ENCODE data around the gene SIAH2. TPM values are rescaled to one million over a fixed set of nuclear protein-coding genes. Genes with fewer than 3 reads are reported as not detected.

SIAH2 gene
- total and polyA plus RNA-seq, 2 of the 8 experiments (the other 6 are each of a cell fraction or from before 2014, with no cell fraction given), result 23.9 to 34.2 TPM

- TF ChIP-seq POU5F1 (IDR thresholded peaks at IDR 0.05; ENCODE audit: low read depth, low read length) (no peak), TEAD4 (IDR thresholded peaks at IDR 0.05; ENCODE audit: low read depth, low read length) (no peak), SP2 (IDR thresholded peaks at IDR 0.05; ENCODE audit: low read length) (no peak), ATF3 (IDR thresholded peaks at IDR 0.05; ENCODE audit: insufficient read depth, low read depth, low read length) (no peak), KDM5A (IDR thresholded peaks at IDR 0.05; ENCODE audit: low read length) (no peak), SP4 (IDR thresholded peaks at IDR 0.05; ENCODE audit: low read length) (no peak), RNF2 (IDR thresholded peaks at IDR 0.05; ENCODE audit: borderline replicate concordance, low read depth, low read length, missing control alignments, poor library complexity, severe bottlenecking) (no peak), RFX5 (IDR thresholded peaks at IDR 0.05; ENCODE audit: borderline replicate concordance, low read depth, low read length) (no peak), CHD2 (IDR thresholded peaks at IDR 0.05; ENCODE audit: low read length) (no peak), RAD21 (IDR thresholded peaks at IDR 0.05 in 1 of 2, conservative IDR thresholded peaks at IDR 0.05 in 1 of 2; ENCODE audit: low read depth in 2 of 2, low read length in 2 of 2) (no peak), TBP (IDR thresholded peaks at IDR 0.05; ENCODE audit: low read depth, low read length) (no peak), JUND (IDR thresholded peaks at IDR 0.05; ENCODE audit: low read length) (no peak), SAP30 (IDR thresholded peaks at IDR 0.05; ENCODE audit: insufficient read depth, insufficient replicate concordance, low read length) (no peak), BACH1 (IDR thresholded peaks at IDR 0.05; ENCODE audit: low read length) (no peak), ASH2L (IDR thresholded peaks at IDR 0.05; ENCODE audit: low read length) (peak; percentile 15), MAFK (IDR thresholded peaks at IDR 0.05; ENCODE audit: low read depth, low read length) (no peak), BRCA1 (IDR thresholded peaks at IDR 0.05; ENCODE audit: low read depth, low read length) (no peak), JUN (IDR thresholded peaks at IDR 0.05; ENCODE audit: low read depth, low read length) (no peak), RBBP5 (IDR thresholded peaks at IDR 0.05; ENCODE audit: borderline replicate concordance, low read depth, low read length) (peak; percentile 86; the same call in 1 of the 2 replicates), NRF1 (IDR thresholded peaks at IDR 0.05; ENCODE audit: low read depth, low read length) (no peak), SIRT6 (IDR thresholded peaks at IDR 0.05; ENCODE audit: low read length) (no peak), GTF2F1 (IDR thresholded peaks at IDR 0.05; ENCODE audit: borderline replicate concordance, low read depth, low read length) (no peak), BCL11A (IDR thresholded peaks at IDR 0.05; ENCODE audit: low read depth in 2 of 2, low read length in 2 of 2) (no peak), NANOG (IDR thresholded peaks at IDR 0.05; ENCODE audit: insufficient read depth, low read depth, low read length, poor library complexity, severe bottlenecking) (no peak), SIN3A (conservative IDR thresholded peaks at IDR 0.05 in 1 of 2, IDR thresholded peaks at IDR 0.05 in 1 of 2; ENCODE audit: low read depth in 1 of 2, low read length in 2 of 2) (no peak), TAF1 (IDR thresholded peaks at IDR 0.05; ENCODE audit: low read depth, low read length) (no peak)
Measured at GRCh38 chr3:150703299-150703755, 59.6 kb downstream of the SIAH2 start (continued).
